ELR (cell line): Measurements from ENCODE around the gene CLIP2.

Experiments used
- DNase-seq: peaks from one replicate; pipeline ENCODE4 v3.0.0-alpha.2; 2015; ENCODE audit warnings: low read depth

CLIP2 gene

GRCh38 chr7:74271742-74272141 lies 17.5 kb upstream of the CLIP2 start:
- no peak for DNase-seq

GRCh38 chr7:74272305-74273038 lies 16.7 kb upstream of the CLIP2 start:
- peak; percentile 94 for DNase-seq

- no peak for DNase-seq
Measured at GRCh38 chr7:74275401-74275881, 13.8 kb upstream of the CLIP2 start.

- DNase-seq = no peak
Measured at GRCh38 chr7:74277636-74278035, 11.6 kb upstream of the CLIP2 start.

- peak; percentile 44 for DNase-seq
Measured at GRCh38 chr7:74280985-74281384, 8.2 kb upstream of the CLIP2 start.

GRCh38 chr7:74282748-74283459 lies 6.3 kb upstream of the CLIP2 start:
- DNase-seq = no peak

GRCh38 chr7:74283858-74284447 lies 5.3 kb upstream of the CLIP2 start:
- DNase-seq = peak; percentile 46

GRCh38 chr7:74284781-74285259 lies 4.4 kb upstream of the CLIP2 start:
- no peak for DNase-seq

GRCh38 chr7:74286131-74286530 lies 3.1 kb upstream of the CLIP2 start:
- DNase-seq = no peak

- DNase-seq = no peak
Measured at GRCh38 chr7:74287303-74288033, 1.7 kb upstream of the CLIP2 start.

GRCh38 chr7:74288034-74288881 lies 949 bp upstream of the CLIP2 start:
- DNase-seq = peak; percentile 35

- DNase-seq = peak; percentile 59
Measured at GRCh38 chr7:74289659-74290552, 699 bp downstream of the CLIP2 start.

GRCh38 chr7:74290553-74290950 lies 1.3 kb downstream of the CLIP2 start:
- no peak for DNase-seq

- no peak for DNase-seq
Measured at GRCh38 chr7:74290981-74291441, 1.8 kb downstream of the CLIP2 start.

- no peak for DNase-seq
Measured at GRCh38 chr7:74291535-74291934, 2.3 kb downstream of the CLIP2 start.

GRCh38 chr7:74292757-74293576 lies 3.8 kb downstream of the CLIP2 start:
- no peak for DNase-seq

GRCh38 chr7:74293577-74293908 lies 4.3 kb downstream of the CLIP2 start:
- DNase-seq = no peak

- DNase-seq = no peak
Measured at GRCh38 chr7:74294191-74294998, 5.2 kb downstream of the CLIP2 start.
